HG03378 (cell line): ENCODE data around the gene DDIT4.
"Not testable (repeated sequence)": the region's sequence is repeated elsewhere in the genome, so short reads cannot be mapped to it uniquely, and the experiment has no call there.

Source experiments
- ATAC-seq: cut with Tn5 transposase; IDR thresholded peaks from one replicate; pipeline ENCODE4 v1.9.1; 2021; ENCODE audit warnings: mild to moderate bottlenecking, moderate library complexity; ENCODE audit not compliant: unreplicated experiment

Gene DDIT4

DNA sequence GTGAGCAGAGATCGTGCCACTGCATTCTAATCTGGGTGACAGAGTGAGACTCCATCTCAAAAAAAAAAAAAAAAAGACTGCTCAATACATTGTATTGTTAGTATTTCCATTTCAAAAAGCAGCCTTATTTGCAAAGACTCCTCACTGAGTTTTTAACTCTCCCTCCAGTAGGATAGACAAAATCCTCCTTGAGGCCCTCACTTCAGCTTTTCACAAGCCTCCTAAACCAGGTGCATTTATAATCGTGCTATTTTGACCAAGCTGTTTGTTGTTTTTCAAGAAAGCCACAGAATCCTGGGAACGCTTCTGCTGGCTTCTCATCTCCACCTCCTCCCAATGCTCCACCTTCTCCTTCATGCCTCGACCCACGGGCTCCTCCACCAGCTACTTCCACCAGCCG, 6.3 kb upstream of the DDIT4 start:
- no peak for ATAC-seq

GRCh38 chr10:72267819-72268399, 5.8 kb upstream of the DDIT4 start:
- no peak for ATAC-seq

DNA sequence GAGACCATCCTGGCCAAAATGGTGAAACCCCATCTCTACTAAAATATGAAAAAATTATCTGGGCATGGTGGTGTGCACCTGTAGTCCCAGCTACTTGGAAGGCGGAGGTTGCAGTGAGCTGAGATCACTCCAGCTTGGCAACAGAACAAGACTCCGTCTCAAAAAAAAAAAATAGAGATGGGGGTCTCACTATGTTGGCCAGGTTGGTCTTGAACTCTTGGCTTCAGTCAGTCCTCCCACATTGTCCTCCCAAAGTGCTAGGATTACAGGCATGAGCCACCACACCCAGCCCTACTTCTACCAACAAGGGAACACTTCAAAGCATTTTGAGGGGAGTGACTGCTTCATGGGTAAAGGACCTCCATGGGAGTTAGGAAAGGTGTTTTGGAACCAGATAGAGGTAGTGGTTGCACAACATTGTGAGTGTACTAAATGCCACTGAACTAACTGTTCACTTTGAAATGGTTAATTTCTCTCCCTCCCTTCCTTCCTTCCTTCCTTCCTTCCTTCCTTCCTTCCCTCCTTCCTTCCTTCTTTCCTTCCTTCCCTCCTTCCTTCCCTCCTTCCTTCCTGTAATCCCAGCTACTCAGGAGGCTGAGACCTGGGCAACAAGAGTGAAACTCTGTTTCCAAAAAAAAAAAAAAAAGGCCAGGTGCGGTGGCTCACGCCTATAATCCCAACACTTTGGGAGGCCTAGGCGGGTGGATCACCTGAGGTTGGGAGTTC, 5.1 kb upstream of the DDIT4 start:
- not testable (repeated sequence) for ATAC-seq

GRCh38 chr10:72270607-72271281, 3.0 kb upstream of the DDIT4 start:
- no peak for ATAC-seq

- ATAC-seq = no peak
Observed at GRCh38 chr10:72272689-72273409, 875 bp upstream of the DDIT4 start.

GRCh38 chr10:72274213-72274729, 547 bp downstream of the DDIT4 start:
- ATAC-seq = no peak

GRCh38 chr10:72274730-72275350, 1.1 kb downstream of the DDIT4 start:
- ATAC-seq = no peak

DNA sequence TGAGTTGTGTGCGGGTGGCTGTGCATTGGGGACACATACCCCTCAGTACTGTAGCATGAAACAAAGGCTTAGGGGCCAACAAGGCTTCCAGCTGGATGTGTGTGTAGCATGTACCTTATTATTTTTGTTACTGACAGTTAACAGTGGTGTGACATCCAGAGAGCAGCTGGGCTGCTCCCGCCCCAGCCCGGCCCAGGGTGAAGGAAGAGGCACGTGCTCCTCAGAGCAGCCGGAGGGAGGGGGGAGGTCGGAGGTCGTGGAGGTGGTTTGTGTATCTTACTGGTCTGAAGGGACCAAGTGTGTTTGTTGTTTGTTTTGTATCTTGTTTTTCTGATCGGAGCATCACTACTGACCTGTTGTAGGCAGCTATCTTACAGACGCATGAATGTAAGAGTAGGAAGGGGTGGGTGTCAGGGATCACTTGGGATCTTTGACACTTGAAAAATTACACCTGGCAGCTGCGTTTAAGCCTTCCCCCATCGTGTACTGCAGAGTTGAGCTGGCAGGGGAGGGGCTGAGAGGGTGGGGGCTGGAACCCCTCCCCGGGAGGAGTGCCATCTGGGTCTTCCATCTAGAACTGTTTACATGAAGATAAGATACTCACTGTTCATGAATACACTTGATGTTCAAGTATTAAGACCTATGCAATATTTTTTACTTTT, 1.8 kb downstream of the DDIT4 start:
- no peak for ATAC-seq

- ATAC-seq = no peak
Observed at GRCh38 chr10:72276013-72276387, 2.3 kb downstream of the DDIT4 start.

DNA sequence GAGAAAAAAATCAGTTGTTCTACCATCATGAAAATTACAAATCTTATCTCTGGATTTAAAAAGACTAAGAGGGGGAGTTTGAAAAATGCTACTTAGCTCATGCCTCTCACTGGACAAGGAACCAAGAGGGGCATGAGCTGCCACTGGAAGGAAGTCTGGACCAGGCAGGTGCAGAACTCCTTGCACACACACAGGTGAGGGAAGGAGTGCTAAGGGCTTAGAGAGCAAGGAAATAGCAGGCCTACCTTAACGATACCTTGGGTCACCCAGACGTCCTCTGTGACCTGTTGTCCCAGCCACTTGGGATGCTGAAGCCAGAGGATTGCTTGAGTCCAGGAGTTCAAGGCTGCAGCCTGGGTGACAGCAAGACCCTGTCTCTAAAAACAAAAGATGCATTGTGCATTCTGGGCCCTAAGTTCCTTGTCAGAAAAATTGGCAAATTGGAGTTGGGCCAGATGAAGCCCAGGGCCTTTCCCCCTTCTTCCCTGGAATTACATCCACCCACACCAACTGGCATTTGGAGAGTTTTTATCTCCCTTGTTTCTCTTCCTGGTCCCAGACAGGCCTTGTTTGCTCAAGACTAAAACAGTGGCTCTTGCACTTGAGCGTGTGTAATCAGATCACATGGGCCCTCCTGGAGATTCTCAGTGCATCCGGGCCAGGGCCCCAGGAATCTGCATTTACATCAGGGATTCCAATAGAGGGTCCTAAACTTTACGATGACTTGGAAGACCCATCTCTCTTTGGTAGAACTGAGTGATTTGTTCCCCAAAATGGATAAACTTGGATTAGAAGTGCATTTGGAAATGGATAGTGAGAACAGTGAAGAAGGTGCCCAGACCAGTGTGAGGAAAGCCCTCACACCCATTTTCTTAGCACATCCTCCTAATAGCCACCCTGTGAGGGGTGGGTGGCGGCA, 3.0 kb downstream of the DDIT4 start:
- no peak for ATAC-seq

- no peak for ATAC-seq
Observed at GRCh38 chr10:72277340-72277995, 3.7 kb downstream of the DDIT4 start.

GRCh38 chr10:72277996-72278667, 4.4 kb downstream of the DDIT4 start:
- ATAC-seq = no peak

DNA sequence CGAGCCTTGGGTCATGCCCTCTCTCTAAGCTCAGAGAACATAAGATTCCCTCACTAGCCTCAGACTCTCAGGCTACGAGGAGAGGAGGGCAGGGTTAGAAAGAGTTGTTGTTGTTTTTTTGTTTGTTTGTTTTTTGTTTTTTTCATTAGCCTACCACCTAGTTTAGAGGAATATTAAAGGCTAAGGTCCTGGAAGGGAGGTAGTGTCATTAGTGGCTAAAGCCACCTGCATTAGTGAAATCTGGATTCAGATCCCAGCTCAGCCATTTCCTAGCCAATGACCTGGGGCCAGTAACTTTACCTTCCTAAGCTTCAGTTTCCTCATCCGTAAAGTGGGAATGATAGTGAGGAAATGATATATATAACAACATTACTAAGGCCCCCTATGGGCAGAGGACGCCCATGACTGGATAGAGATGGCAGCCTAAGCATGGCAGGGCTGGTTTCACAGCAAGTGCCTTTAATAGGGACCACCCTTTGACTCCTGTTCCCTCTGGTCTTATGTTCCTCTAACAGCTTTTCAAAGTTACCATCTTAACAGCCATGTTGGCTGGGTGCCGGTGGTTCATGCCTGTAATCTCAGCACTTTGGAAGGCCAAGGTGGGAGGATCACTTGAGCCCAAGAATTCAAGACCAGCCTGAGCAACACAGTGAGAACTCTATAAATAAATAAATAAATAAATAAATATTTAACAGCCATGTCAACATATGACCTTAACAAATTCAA, 5.1 kb downstream of the DDIT4 start:
- no peak for ATAC-seq

DNA sequence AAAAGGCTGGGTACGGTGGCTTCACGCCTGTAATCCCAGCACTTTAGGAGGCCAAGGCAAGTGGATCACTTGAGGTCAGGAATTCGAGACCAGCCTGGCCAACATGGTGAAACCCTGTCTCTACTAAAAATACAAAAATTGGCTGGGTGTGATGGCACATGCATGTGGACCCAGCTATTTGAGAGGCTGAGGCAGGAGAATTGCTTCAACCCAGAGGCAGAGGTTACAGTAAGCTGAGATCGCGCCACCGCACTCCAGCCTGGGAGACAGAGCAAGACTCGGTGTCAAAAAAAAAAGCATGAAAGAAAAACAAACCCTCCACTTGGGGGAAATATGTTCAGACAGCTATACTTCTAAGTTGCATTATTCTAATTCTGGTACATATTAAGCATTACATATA, 5.9 kb downstream of the DDIT4 start:
- not testable (repeated sequence) for ATAC-seq

GRCh38 chr10:72283131-72283530, 9.4 kb downstream of the DDIT4 start:
- ATAC-seq = no peak

GRCh38 chr10:72285972-72286521, 12.3 kb downstream of the DDIT4 start:
- ATAC-seq = no peak

DNA sequence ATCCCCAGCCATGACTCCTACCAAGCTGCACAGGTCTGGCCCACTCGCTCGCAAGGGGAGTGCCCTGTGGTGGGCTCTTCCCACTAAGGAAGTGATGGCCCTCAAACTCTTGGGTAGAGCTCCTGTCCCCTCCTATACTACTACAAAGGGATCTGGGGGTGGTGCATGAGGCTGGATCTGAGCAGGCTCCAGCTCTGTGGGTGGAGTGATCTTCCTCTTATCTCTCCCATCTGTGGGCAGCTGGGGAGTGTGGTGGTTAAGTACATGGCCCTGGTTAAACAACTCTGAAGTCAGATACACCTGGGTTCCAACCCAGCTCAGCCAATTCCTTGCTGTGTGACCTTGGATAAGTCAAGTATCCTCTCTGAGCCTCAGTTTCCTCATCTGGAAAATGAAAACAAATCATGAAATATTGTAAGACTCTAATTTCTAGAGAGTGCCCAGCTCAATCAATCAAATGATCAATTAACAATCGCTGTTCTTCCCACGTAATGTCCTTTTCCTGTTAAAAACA, 17.4 kb downstream of the DDIT4 start:
- no peak for ATAC-seq
